ENCODE measurements around the gene ACOXL. TPM values are rescaled to one million over a fixed set of nuclear protein-coding genes. Genes with fewer than 3 reads are reported as not detected.

The ACOXL gene
- polyA plus RNA-seq, 3 donors, result 0.35 TPM; not detected in 2

- intact Hi-C loops (cut with micrococcal nuclease), result loop anchor here in 1 of 2 donors (10.0 kb wide), 1 partner anchor 299 kb away; no protein-coding TSS in a partner anchor
- peaks cover 23% of the 10 kb centered on the region in 2 donors for H3K4me1 ChIP-seq (ENCODE audit: control insufficient read depth in 1 of 2, insufficient read depth in 2 of 2, low read length in 2 of 2)
These were observed 381.5 kb downstream of the ACOXL start for GRCh38 chr2:111113838-111114237.

GRCh38 chr2:111116011-111116746 lies 383.8 kb downstream of the ACOXL start:
- Histone ChIP-seq H3K4me2 (replicated peaks; ENCODE audit: extremely low read depth, low read length, poor library complexity, severe bottlenecking) (no peak overlapping the region), H3K9me3 (replicated peaks in 1 of 2; ENCODE audit: control insufficient read depth in 1 of 2, insufficient read depth in 1 of 2, low read length in 2 of 2) (no peaks in the 10 kb centered on the region), H2AFZ (ENCODE audit: insufficient read depth, low read depth, low read length, poor library complexity, severe bottlenecking) (no peak overlapping the region), H3K4me1 (ENCODE audit: control insufficient read depth in 1 of 2, insufficient read depth in 2 of 2, low read length in 2 of 2) (peaks cover 40 to 43% of the 10 kb centered on the region in 2 donors), H3K27me3 (ENCODE audit: control insufficient read depth in 2 of 2, insufficient read depth in 2 of 2, low read length in 2 of 2) (peaks cover 45 to 67% of the 10 kb centered on the region in 2 donors), H3K36me3 (replicated peaks in 1 of 2; ENCODE audit: control insufficient read depth in 1 of 2, insufficient read depth in 2 of 2, low read length in 2 of 2) (no peaks in the 10 kb centered on the region), H3K9ac (ENCODE audit: insufficient read depth, low read length, poor library complexity, severe bottlenecking) (no peak overlapping the region), H3K27ac (ENCODE audit: low read depth in 1 of 2, low read length in 2 of 2) (no peak overlapping the region), H4K20me1 (ENCODE audit: insufficient read depth, low read length) (peaks cover 4% of the 10 kb centered on the region), H3K4me3 (replicated peaks in 1 of 3; ENCODE audit: low read depth in 2 of 3, low read length in 3 of 3) (no peak overlapping the region), H3K79me2 (ENCODE audit: insufficient read depth, low read length) (peaks cover 3% of the 10 kb centered on the region)
- intact Hi-C loops (cut with micrococcal nuclease), result loop anchor here (5.0 to 10.0 kb wide), 2 partner anchors 301 to 586 kb away; no protein-coding TSS in a partner anchor
- Mint-ChIP-seq H3K27me3 (ENCODE audit: low read depth in 3 of 3) (peaks cover 59 to 62% (median 59%) of the 10 kb centered on the region in 3 donors), H3K4me3 (peak overlapping the region in 1 of 2 donors; percentile 92), H3K27ac (no peak overlapping the region), H3K4me1 (peaks cover 38% of the 10 kb centered on the region), H3K9me3 (peaks cover 0 to 25% (median 7%) of the 10 kb centered on the region in 7 donors), H3K36me3 (peaks cover 4 to 15% of the 10 kb centered on the region in 2 donors)
- 81% methylated on average over 3 of the region's 7 CpGs for WGBS (ENCODE audit: insufficient coverage)
- no peak for DNase-seq
- no peak for TF ChIP-seq CTCF (IDR thresholded peaks at IDR 0.05)

More at GRCh38 chr2:111113838-111114237, 381.5 kb downstream of the ACOXL start:
- Histone ChIP-seq H3K27me3 (ENCODE audit: control insufficient read depth in 2 of 2, insufficient read depth in 2 of 2, low read length in 2 of 2) (peaks cover 34 to 54% of the 10 kb centered on the region in 2 donors), H4K20me1 (ENCODE audit: insufficient read depth, low read length) (no peaks in the 10 kb centered on the region), H3K36me3 (replicated peaks in 1 of 2; ENCODE audit: control insufficient read depth in 1 of 2, insufficient read depth in 2 of 2, low read length in 2 of 2) (no peaks in the 10 kb centered on the region), H3K79me2 (ENCODE audit: insufficient read depth, low read length) (no peaks in the 10 kb centered on the region), H3K9ac (ENCODE audit: insufficient read depth, low read length, poor library complexity, severe bottlenecking) (no peak overlapping the region), H2AFZ (ENCODE audit: insufficient read depth, low read depth, low read length, poor library complexity, severe bottlenecking) (no peak overlapping the region), H3K4me3 (replicated peaks in 1 of 3; ENCODE audit: low read depth in 2 of 3, low read length in 3 of 3) (no peak overlapping the region), H3K9me3 (replicated peaks in 1 of 2; ENCODE audit: control insufficient read depth in 1 of 2, insufficient read depth in 1 of 2, low read length in 2 of 2) (no peaks in the 10 kb centered on the region), H3K27ac (ENCODE audit: low read depth in 1 of 2, low read length in 2 of 2) (no peak overlapping the region), H3K4me2 (replicated peaks; ENCODE audit: extremely low read depth, low read length, poor library complexity, severe bottlenecking) (no peak overlapping the region)
- no peak for TF ChIP-seq CTCF (IDR thresholded peaks at IDR 0.05)
- 100% methylated on average over 1 of the region's 1 CpG for WGBS (ENCODE audit: insufficient coverage)
- peaks cover 45 to 48% (median 46%) of the 10 kb centered on the region in 3 donors for H3K27me3 Mint-ChIP-seq (ENCODE audit: low read depth in 3 of 3)
- H3K4me1 Mint-ChIP-seq, result peaks cover 24% of the 10 kb centered on the region
- H3K36me3 Mint-ChIP-seq, result peaks cover 4 to 15% of the 10 kb centered on the region in 2 donors
- no peak for DNase-seq
- H3K9me3 Mint-ChIP-seq, result peaks cover 0 to 14% (median 4%) of the 10 kb centered on the region in 7 donors
- H3K4me3 Mint-ChIP-seq, result peak overlapping the region in 1 of 2 donors; percentile 26
- H3K27ac Mint-ChIP-seq, result no peak overlapping the region
